HUDEP-2 (cell line): ENCODE results near the gene RPS15.
"Not testable (repeated sequence)": the region's sequence is repeated elsewhere in the genome, so short reads cannot be mapped to it uniquely, and the experiment has no call there.

ENCODE experiments used
- DNase-seq, 76 experiments: peaks; one replicate each; lab custom pipeline; 2025; ENCODE audit not compliant: unreplicated experiment in 76 of 76; lab: John Stamatoyannopoulos, UW

Gene RPS15

GRCh38 chr19:1417681-1418495 lies 20.3 kb upstream of the RPS15 start:
- DNase-seq = no peak

GRCh38 chr19:1418496-1418775 lies 19.8 kb upstream of the RPS15 start:
- no peak for DNase-seq

GRCh38 chr19:1418951-1419738 lies 19.1 kb upstream of the RPS15 start:
- DNase-seq = no peak

GRCh38 chr19:1420085-1420484 lies 18.1 kb upstream of the RPS15 start:
- DNase-seq = not testable (repeated sequence)

- no peak for DNase-seq
Observed at GRCh38 chr19:1420590-1420989, 17.6 kb upstream of the RPS15 start.

GRCh38 chr19:1421218-1421957 lies 16.8 kb upstream of the RPS15 start:
- DNase-seq = no peak

GRCh38 chr19:1421958-1422305 lies 16.3 kb upstream of the RPS15 start:
- no peak for DNase-seq

GRCh38 chr19:1422360-1422759 lies 15.8 kb upstream of the RPS15 start:
- DNase-seq = no peak

- no peak for DNase-seq
Observed at GRCh38 chr19:1422943-1423342, 15.3 kb upstream of the RPS15 start.

GRCh38 chr19:1423436-1424191 lies 14.6 kb upstream of the RPS15 start:
- no peak for DNase-seq

- no peak for DNase-seq
Observed at GRCh38 chr19:1424192-1424955, 13.8 kb upstream of the RPS15 start.

GRCh38 chr19:1425102-1425837 lies 12.9 kb upstream of the RPS15 start:
- no peak for DNase-seq

GRCh38 chr19:1425902-1426301 lies 12.3 kb upstream of the RPS15 start:
- DNase-seq = no peak

- DNase-seq = no peak
Observed at GRCh38 chr19:1426736-1427135, 11.5 kb upstream of the RPS15 start.

GRCh38 chr19:1427221-1427920 lies 10.8 kb upstream of the RPS15 start:
- DNase-seq = no peak

- no peak for DNase-seq
Observed at GRCh38 chr19:1428738-1429391, 9.3 kb upstream of the RPS15 start.

- no peak for DNase-seq
Observed at GRCh38 chr19:1429750-1430149, 8.4 kb upstream of the RPS15 start.

GRCh38 chr19:1430246-1430645 lies 8.0 kb upstream of the RPS15 start:
- no peak for DNase-seq
